Neural progenitor cell (in vitro differentiated cells): ENCODE data around the gene CYP3A4.

ENCODE experiments used
- CTCF ChIP-seq: fragments of 200-600 bp; sonication (generic); IDR thresholded peaks from 2 replicates; pipeline ENCODE4 v1.5.1; 2017; ENCODE audit warnings: antibody characterized with exemption, mild to moderate bottlenecking
- EZH2 ChIP-seq: fragments of 200-600 bp; sonication (generic); IDR thresholded peaks from 2 replicates; pipeline ENCODE4 v1.6.1; 2017; ENCODE audit warnings: antibody characterized with exemption, mild to moderate bottlenecking, moderate library complexity
- EZH2phosphoT487 ChIP-seq: fragments of 200-600 bp; sonication (generic); IDR thresholded peaks from 2 replicates; pipeline ENCODE4 v1.6.1; 2017; ENCODE audit warnings: antibody characterized with exemption

- TF ChIP-seq CTCF (no peak), EZH2 (no peak), EZH2phosphoT487 (no peak)
These were observed 5.1 kb downstream of the CYP3A4 start for GRCh38 chr7:99778880-99779279.
